Left lung (tissue), 10 donors: ENCODE measurements around the gene SPECC1L. TPM values are rescaled to one million over a fixed set of nuclear protein-coding genes. Genes with fewer than 3 reads are reported as not detected.

Source experiments
- ATAC-seq: fragments of 200-7000 bp; cut with Tn5 transposase; one replicate; pipeline ENCODE4 v1.9.1; 2020; ENCODE audit warnings: moderate library complexity
- DNase-seq, 4 donors: peaks; one replicate each; pipeline ENCODE4 v3.0.0-alpha.2; 2013 to 2020
- H3K27ac ChIP-seq, 2 donors: fragments of 200-600 bp; sonication (generic) in 1 of 2; one replicate each; pipeline versions ENCODE4 v1.5.0 to v1.8.0; 2020 to 2021
- H3K27me3 ChIP-seq, 2 donors: fragments of 200-600 bp; sonication (generic) in 1 of 2; one replicate each; pipeline versions ENCODE4 v1.5.0 to v1.8.0; 2020 to 2021
- H3K36me3 ChIP-seq, 2 donors: fragments of 200-600 bp; sonication (generic) in 1 of 2; one replicate each; pipeline versions ENCODE4 v1.5.0 to v1.8.0; 2020 to 2021
- H3K4me1 ChIP-seq, 2 donors: fragments of 200-600 bp; one replicate each; pipeline ENCODE4 v1.8.0; 2021
- H3K4me3 ChIP-seq, 2 donors: fragments of 200-600 bp; sonication (generic) in 1 of 2; one replicate each; pipeline versions ENCODE4 v1.5.0 to v1.8.0; 2020 to 2021; ENCODE audit warnings: mild to moderate bottlenecking in 1 of 2
- H3K9me3 ChIP-seq, 2 donors: fragments of 200-600 bp; sonication (generic) in 1 of 2; one replicate each; pipeline versions ENCODE4 v1.5.0 to v1.8.0; 2020 to 2021
- intact Hi-C, 2 donors: fragments of 100-400 bp; cut with DNase I; formaldehyde crosslinking; loops; one replicate each; pipeline versions ENCODE4 v1.11.2 to v1.14.2; 2022
- polyA plus RNA-seq, 6 donors: library from polyadenylated mRNA; unstranded; fragments of 120-200 nt; gene quantifications; one replicate each; pipeline ENCODE4 v1.2.1, GENCODE V29; 2013; ENCODE audit not compliant: insufficient read length in 6 of 6
- total RNA-seq, 2 donors: library from RNA; stranded (reverse); fragmentation: NEBNext Ultra II Directional; extraction: Animal tissue kit (Norgen Biotek cat#: 25700); gene quantifications; one replicate each; pipeline ENCODE4 v1.2.1, GENCODE V29; 2021
- TF ChIP-seq, protein P1 (sequence below), 2 donors: fragments of 200-600 bp; sonication (generic) in 1 of 2; IDR thresholded peaks; one replicate each; pipeline versions ENCODE4 v1.5.0 to v1.8.0; 2021; ENCODE audit warnings: antibody characterized with exemption in 2 of 2
- donor health status: DM: no; HTN: yes; CAD: no.
- donor health status: DM: no; HTN: no; CAD: no.

SPECC1L gene
- total and polyA plus RNA-seq, 8 donors: 70.9 to 94.4 (median 80.9) TPM

DNA sequence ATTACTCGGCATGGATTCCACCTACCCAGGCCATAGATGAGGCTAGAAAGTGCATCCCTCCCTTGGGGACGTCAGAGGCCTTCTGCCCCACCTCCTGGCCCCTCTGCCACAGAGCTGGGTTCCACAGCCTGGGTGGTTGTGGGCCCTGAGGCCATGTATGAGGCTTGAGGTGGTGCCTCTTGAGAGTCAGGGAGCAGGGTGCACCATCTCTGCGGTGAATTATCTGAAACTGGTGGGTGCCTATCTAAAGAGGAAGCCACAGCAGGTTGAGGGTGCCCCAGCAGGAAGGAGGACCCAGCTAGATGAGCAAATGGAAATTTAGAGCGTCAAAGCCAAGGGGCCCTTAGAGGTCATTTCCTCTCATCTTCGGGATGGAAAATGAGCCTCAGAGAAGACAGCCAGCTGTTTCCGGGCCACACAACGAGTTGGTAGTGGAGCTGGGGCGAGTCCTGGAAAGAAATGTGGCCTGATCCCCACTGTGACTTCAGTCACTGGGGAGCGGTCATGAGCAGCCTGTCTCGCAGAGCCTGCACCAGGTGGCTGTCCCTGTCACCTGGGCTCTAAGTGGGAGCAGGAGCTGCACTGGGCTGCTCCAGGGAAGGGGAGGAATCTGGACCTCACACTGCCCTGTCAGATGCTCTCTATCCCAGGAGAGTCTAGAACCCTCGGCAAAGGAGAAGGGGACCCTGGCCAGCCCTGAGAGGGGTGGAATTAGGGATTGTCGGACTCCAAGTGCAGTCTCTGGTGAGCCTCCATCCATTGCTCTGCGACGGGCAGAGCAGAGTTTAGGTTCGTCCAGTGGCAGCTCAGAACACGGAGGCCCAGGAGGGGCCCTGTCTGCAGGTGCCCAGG, 164.1 kb downstream of the SPECC1L start:
- TF ChIP-seq, protein P1, sequence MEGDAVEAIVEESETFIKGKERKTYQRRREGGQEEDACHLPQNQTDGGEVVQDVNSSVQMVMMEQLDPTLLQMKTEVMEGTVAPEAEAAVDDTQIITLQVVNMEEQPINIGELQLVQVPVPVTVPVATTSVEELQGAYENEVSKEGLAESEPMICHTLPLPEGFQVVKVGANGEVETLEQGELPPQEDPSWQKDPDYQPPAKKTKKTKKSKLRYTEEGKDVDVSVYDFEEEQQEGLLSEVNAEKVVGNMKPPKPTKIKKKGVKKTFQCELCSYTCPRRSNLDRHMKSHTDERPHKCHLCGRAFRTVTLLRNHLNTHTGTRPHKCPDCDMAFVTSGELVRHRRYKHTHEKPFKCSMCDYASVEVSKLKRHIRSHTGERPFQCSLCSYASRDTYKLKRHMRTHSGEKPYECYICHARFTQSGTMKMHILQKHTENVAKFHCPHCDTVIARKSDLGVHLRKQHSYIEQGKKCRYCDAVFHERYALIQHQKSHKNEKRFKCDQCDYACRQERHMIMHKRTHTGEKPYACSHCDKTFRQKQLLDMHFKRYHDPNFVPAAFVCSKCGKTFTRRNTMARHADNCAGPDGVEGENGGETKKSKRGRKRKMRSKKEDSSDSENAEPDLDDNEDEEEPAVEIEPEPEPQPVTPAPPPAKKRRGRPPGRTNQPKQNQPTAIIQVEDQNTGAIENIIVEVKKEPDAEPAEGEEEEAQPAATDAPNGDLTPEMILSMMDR (IDR thresholded peaks at IDR 0.05): no peak
- Histone ChIP-seq H3K36me3 (peaks cover 0 to 4% of the 10 kb centered on the region in 2 donors), H3K27ac (peak overlapping the region; percentile 48 to 97), H3K27me3 (no peaks in the 10 kb centered on the region), H3K9me3 (no peaks in the 10 kb centered on the region), H3K4me3 (no peak overlapping the region), H3K4me1 (peaks cover 21 to 97% of the 10 kb centered on the region in 2 donors)
- DNase-seq (peak; percentile 31 to 85 (median 62)), ATAC-seq (peak; percentile 28)
- intact Hi-C loops: no loop called here

DNA sequence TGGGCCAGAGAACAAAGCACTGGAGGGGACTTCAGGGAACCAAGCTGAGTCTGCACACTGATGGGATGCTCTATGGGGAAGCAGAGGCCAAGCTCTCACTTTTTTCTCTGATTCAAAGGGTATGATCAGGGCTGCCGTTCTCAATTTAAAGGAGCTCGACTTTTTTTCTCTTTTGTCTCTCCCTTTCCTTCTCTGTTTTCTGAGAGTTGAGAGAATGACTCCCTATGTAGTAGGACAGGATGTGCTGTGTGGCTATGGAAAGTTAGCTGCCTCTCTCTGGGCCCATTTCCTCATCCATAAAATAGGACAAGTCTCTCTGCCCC, 164.7 kb downstream of the SPECC1L start:
- Histone ChIP-seq H3K4me3 (no peak overlapping the region), H3K4me1 (peaks cover 21 to 97% of the 10 kb centered on the region in 2 donors), H3K27me3 (no peaks in the 10 kb centered on the region), H3K36me3 (peaks cover 0 to 4% of the 10 kb centered on the region in 2 donors), H3K9me3 (no peaks in the 10 kb centered on the region), H3K27ac (peak overlapping the region in 1 of 2 donors; percentile 97)
- intact Hi-C loops: no loop called here
- ATAC-seq (no peak), DNase-seq (no peak)
- TF ChIP-seq, protein P1 (IDR thresholded peaks at IDR 0.05): no peak

DNA sequence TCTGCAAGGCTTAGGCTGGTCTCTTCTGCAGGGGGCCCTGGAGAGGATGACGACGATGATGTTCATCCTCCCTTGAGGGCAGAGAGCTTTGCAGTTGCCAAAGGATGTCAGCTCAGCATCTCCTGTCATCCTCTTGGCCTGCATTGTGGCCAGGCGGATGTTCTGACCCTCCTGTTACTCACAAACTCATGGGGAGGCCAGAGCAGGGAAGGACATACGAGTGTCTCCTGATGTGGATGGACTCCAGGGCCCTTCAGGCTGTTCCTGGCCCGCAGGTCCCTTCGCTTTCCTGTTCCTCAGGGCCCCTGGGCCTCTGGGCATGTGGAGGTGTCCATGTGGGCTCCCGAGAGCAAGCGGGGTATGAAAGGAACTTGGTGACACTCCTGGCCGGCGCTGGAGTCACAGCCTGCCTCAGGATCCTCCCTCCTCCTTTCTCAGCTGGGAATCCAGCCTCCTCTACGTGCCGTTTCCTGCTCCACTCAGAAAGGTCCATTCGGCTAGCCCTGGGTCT, 165.3 kb downstream of the SPECC1L start:
- intact Hi-C loops: no loop called here
- Histone ChIP-seq H3K36me3 (peaks cover 0 to 5% of the 10 kb centered on the region in 2 donors), H3K4me1 (peaks cover 21 to 97% of the 10 kb centered on the region in 2 donors), H3K27ac (peak overlapping the region in 1 of 2 donors; percentile 97), H3K9me3 (no peaks in the 10 kb centered on the region), H3K4me3 (no peak overlapping the region), H3K27me3 (no peaks in the 10 kb centered on the region)
- TF ChIP-seq, protein P1 (IDR thresholded peaks at IDR 0.05): no peak
- ATAC-seq (no peak), DNase-seq (peak in 1 of 4 donors; percentile 58)

DNA sequence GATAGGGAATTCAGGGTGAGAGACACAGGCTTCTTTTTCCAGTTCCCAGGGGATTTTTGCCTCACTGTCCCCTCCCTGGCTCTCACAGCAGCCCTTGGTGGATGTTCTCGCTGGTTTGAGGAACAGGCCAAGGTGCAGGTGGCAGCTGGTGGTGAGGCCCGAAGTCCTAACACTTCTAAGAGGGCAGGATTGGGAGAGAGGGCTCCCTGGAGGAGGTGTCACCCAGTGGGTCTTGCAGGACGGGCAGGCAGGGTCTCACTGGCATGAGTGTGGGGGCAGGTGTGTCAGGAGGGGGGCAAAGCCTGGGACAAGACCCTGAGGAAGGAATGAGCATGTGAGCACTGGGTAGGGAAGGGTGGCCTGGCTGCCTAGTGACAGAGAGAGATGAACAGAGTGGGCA, 165.9 kb downstream of the SPECC1L start:
- DNase-seq (peak in 1 of 4 donors; percentile 43), ATAC-seq (no peak)
- peak overlapping the region in 1 of 2 donors; percentile 97 for H3K27ac ChIP-seq
- peaks cover 21 to 97% of the 10 kb centered on the region in 2 donors for H3K4me1 ChIP-seq
- TF ChIP-seq, protein P1 (IDR thresholded peaks at IDR 0.05): no peak
- no peak overlapping the region for H3K4me3 ChIP-seq
- peaks cover 0 to 12% of the 10 kb centered on the region in 2 donors for H3K36me3 ChIP-seq
- H3K27me3 ChIP-seq: no peaks in the 10 kb centered on the region
- intact Hi-C loops: no loop called here
- no peaks in the 10 kb centered on the region for H3K9me3 ChIP-seq

DNA sequence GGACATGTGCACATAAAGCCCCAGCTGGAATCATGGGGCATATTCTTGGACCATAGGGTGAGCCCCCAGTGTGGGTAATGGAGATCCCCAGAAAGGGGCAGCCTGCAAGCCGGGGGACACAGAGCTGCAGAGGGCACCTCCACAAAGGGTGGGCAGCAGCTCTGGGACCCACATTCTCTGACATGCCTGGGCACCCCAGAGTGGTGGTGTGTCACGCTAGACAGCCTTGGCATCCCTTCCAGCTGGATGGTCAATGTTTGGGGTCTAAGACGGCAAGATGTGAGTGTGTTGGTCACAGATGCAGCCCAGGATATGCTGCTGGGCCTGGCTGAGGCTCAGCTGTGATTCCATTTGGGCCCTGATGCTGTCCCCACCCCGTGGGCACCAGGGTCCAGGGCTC, 166.5 kb downstream of the SPECC1L start:
- peaks cover 20 to 97% of the 10 kb centered on the region in 2 donors for H3K4me1 ChIP-seq
- no peaks in the 10 kb centered on the region for H3K9me3 ChIP-seq
- ATAC-seq: no peak
- no peak for DNase-seq
- intact Hi-C loops: no loop called here
- H3K27me3 ChIP-seq: no peaks in the 10 kb centered on the region
- H3K27ac ChIP-seq: peak overlapping the region in 1 of 2 donors; percentile 97
- H3K36me3 ChIP-seq: peaks cover 0 to 17% of the 10 kb centered on the region in 2 donors
- TF ChIP-seq, protein P1 (IDR thresholded peaks at IDR 0.05): no peak
- H3K4me3 ChIP-seq: no peak overlapping the region
